SK-N-SH treated with all-trans-retinoic acid at 6 μM for 48 hours (cell line): ENCODE results near the gene C1orf232.
A peak's percentile ranks its signal among the peaks of the same experiment; 100 is the strongest.

Experiments used
- ARNTL ChIP-seq: fragments of 450-650 bp; formaldehyde crosslinking; IDR thresholded peaks from 2 replicates; pipeline ENCODE4 v1.5.0; 2020; ENCODE audit warnings: low read depth, mild to moderate bottlenecking, moderate library complexity, borderline replicate concordance
- BACH2 ChIP-seq: fragments of 250-450 bp; sonication (Bioruptor Pico); IDR thresholded peaks from 2 replicates; pipeline ENCODE4 v1.9.0; 2021; ENCODE audit warnings: mild to moderate bottlenecking, borderline replicate concordance
- CSRNP3 ChIP-seq: fragments of 250-450 bp; sonication (Bioruptor Pico); IDR thresholded peaks from 2 replicates; pipeline ENCODE4 v1.5.1; 2021; ENCODE audit warnings: mild to moderate bottlenecking, moderate library complexity
- ISL1 ChIP-seq: fragments of 250-450 bp; sonication (Bioruptor Pico); IDR thresholded peaks from 2 replicates; pipeline ENCODE4 v2.1.2; 2022; ENCODE audit warnings: mild to moderate bottlenecking, moderate library complexity
- PATZ1 ChIP-seq: fragments of 250-450 bp; sonication (Bioruptor Pico); IDR thresholded peaks from 2 replicates; pipeline ENCODE4 v1.8.0; 2020; ENCODE audit warnings: mild to moderate bottlenecking, moderate library complexity, borderline replicate concordance
- POU6F1 ChIP-seq: fragments of 250-450 bp; sonication (Bioruptor Pico); IDR thresholded peaks from 2 replicates; pipeline ENCODE4 v1.8.0; 2021; ENCODE audit warnings: low read depth, mild to moderate bottlenecking, moderate library complexity, borderline replicate concordance
- PPARA ChIP-seq: fragments of 250-450 bp; sonication (Bioruptor Pico); IDR thresholded peaks from 2 replicates; pipeline ENCODE4 v1.5.0; 2020; ENCODE audit warnings: mild to moderate bottlenecking, borderline replicate concordance
- RARB ChIP-seq: fragments of 250-450 bp; sonication (Bioruptor Pico); IDR thresholded peaks from 2 replicates; pipeline ENCODE4 v1.8.0; 2021; ENCODE audit warnings: mild to moderate bottlenecking, moderate library complexity
- TCF4 ChIP-seq: fragments of 250-450 bp; sonication (Bioruptor Pico); IDR thresholded peaks from 2 replicates; pipeline ENCODE4 v1.8.0; 2021; ENCODE audit warnings: mild to moderate bottlenecking, moderate library complexity, borderline replicate concordance
- ZFP3 ChIP-seq: fragments of 250-450 bp; sonication (Bioruptor Pico); IDR thresholded peaks from 2 replicates; pipeline ENCODE4 v1.5.0; 2020; ENCODE audit warnings: mild to moderate bottlenecking, moderate library complexity
- ZFP30 ChIP-seq: fragments of 450-650 bp; formaldehyde crosslinking; IDR thresholded peaks from 2 replicates; pipeline ENCODE4 v1.5.0; 2022; ENCODE audit warnings: mild to moderate bottlenecking, moderate library complexity

- no peak for TF ChIP-seq ZFP3 (CRISPR knock-in tag)
- TF ChIP-seq ISL1 (CRISPR knock-in tag) = no peak
- no peak for TF ChIP-seq ARNTL
- no peak for TF ChIP-seq CSRNP3 (CRISPR knock-in tag)
- TF ChIP-seq PPARA (CRISPR knock-in tag) = no peak
- TF ChIP-seq BACH2 (CRISPR knock-in tag) = no peak
- peak; percentile 22; the same call in 1 of the 2 replicates for TF ChIP-seq TCF4 (CRISPR knock-in tag)
- no peak for TF ChIP-seq RARB
- TF ChIP-seq PATZ1 (CRISPR knock-in tag) = no peak
- TF ChIP-seq ZFP30 (CRISPR knock-in tag) = no peak
- no peak for TF ChIP-seq POU6F1 (CRISPR knock-in tag)
These were observed 46.6 kb downstream of the C1orf232 start for GRCh38 chr1:26121854-26122773.
